Activated CD4-positive, alpha-beta T cell treated with anti-CD3 and anti-CD28 coated beads, Interleukin-2, amount 50 U/mL, for 48 hours (primary cell): ENCODE data around the gene CCL28.
"Not testable (repeated sequence)": the region's sequence is repeated elsewhere in the genome, so short reads cannot be mapped to it uniquely, and the experiment has no call there.

Experiments used
- DNase-seq, 2 experiments: peaks; one replicate each; pipeline ENCODE4 v3.0.0-alpha.2; 2020

Gene CCL28

DNA sequence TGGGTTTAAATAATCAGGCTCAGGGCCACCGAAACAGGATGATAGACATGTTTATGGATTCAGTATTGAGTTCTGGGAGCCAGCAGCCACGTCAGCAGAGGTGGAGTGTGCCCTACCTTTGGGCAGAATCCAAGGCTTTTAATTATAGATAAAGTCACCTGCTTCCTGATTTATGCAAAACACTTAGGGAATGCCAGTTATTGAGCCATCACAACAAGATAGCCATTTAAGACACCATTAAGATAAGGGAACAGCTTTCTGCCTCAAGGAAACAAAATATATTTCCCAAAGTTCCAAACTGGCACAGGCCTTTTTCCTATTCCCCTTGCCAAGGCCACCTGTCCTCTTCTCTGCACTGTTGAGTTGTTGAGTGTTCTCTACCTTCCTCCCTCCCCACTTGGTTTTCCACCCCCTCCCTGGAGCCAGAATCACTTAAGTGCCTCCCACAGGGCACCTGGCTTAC lies 2.4 kb downstream of the CCL28 start:
- no peak for DNase-seq

DNA sequence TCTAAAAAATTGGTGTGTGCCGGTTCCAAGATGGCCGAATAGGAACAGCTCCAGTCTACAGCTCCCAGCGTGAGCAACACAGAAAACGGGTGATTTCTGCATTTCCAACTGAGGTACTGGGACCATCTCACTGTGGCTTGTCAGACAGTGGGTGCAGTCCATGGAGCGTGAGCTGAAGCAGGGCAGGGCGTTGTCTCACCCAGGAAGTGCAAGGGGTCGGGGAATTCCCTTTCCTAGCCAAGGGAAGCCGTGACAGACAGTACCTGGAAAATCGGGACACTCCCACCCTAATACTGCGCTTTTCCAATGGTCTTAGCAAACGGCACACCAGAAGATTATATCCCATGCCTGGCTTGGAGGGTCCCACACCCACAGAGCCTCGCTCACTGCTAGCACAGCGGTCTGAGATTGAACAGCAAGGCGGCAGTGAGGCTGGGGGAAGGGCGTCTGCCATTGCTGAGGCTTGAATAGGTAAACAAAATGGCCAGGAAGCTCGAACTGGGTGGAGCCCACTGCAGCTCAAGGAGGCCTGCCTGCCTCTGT lies 9.6 kb downstream of the CCL28 start:
- DNase-seq = not testable (repeated sequence)

DNA sequence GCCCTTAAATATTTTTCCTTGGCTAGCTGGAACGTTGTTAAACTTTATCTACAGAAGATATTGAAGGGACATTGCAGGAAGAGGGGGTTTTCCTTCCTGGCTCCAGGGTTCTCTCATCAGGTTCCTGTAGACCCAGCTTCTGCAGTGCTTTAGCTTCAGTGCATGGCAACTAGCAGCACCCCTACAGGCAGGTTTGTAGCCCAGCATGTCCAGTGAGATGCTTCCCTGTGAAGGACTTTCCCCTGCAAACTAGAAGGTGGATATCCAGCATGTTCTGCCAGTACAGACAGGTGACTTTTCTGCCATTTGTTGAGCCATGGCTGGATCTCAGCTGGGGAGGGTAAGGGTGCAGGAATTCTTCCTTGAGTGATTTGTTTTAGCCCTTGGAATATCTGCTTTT lies 10.4 kb downstream of the CCL28 start:
- no peak for DNase-seq

DNA sequence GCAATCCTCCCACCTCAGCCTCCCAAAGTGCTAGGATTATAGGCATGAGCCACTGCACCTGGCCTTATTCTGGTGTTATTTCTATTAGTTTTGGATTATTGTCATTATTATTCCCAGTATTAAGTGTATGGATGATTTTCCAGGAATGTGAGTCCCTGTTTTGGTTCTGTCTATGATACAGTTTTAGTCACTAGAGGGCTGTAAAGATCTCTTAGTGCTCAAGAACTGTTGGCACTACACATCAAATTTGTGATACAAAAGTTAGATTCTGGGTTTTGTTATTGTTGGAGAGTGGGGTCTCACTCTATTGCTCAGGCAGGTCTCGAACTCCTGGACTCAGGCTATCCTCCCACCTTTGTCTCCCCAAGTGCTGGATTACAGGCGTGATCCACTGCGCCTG lies 12.1 kb downstream of the CCL28 start:
- no peak for DNase-seq

DNA sequence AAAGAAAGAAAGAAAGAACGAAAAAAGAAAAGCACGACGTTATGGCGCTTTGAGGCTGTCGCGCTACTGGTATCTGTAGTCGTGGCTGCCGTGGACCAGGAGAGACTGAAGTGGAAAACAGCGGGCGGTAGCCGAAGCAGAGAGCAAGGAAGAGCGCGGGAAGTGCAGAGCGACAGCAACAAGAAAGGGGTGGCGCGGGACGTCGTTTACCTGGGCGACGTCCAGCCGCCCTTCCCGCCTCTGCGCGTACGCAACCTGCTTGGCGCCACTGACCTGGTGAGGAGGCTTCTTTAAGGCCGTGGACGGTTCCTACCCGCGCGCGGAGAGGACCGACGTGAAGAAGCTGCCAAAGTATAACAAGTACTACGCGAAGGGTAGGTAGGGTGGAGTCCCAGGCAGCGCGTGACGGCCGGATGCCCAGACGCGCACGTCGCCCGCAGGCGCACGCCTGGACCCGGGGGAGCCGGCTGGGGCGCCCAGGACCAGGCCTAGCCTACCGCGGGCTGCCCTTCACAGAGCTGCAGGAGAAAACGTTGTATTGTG lies 15.4 kb downstream of the CCL28 start:
- DNase-seq = peak; percentile 69 to 75

DNA sequence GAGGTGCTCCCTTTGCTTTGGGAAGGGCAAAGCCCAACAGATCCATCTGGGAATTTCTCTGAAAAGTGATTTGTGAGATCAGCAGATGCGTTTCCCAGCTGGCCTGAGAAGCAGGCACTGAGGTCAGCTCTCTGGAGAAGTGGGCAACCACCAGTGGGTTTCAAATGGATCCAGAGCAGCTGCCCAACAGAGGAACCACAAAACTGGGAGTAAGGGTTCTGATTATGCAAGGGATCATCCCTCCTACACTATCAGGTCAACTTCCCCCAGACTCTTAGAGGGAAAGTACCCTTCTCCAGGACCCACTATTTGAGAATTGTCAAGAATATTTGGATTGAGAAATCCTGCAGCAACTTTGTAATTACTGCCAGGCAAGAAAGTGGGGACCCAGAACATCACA lies 21.7 kb downstream of the CCL28 start:
- no peak for DNase-seq

DNA sequence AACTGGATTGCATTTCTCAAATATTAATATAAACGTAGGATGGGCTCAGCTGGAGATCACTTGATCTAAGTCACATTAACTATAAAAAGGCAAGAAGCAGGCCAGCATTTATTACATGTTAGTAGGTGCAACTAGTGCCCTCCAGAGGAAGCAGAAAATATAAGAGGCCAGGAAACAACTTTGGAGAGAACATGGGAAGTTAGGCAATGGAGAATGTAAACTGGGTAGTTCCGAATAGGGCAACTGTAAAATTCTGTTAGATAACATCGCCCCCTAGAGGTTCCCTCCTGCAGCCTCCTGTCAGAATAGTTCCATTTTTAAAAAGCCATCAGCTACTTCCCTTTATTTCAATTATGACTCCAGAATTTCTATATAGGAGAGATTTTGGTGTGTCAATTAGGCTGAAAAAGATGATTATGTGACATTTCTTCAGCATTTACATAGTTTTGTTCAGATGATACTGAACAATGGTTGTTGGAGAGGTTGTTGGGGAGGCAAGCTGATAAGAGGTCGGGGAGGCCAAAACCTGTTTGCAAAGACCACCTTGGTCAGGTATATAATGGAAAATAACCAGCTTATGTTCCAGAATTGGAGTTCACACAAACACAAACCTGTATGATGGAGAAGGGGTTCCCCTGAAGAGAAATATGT lies 22.4 kb downstream of the CCL28 start:
- peak; percentile 51 to 60 for DNase-seq

DNA sequence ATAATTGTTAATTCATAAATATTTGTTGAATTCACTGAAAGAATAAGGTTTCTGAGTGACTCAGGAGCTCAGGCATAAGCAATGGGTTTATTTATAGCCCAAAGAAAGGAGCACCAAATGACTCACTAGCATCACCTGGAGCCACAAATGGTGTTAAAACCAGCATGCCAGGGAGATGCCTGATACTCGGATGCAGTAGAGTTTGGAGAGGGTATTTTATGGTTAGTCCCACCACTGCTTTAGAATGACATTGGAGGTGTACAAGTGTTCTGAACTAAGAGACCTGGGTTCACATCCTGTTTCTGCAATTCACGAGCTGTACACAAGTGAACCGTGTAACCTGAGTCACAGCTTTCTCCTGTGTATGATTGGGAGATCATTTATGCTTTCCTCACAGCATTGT lies 25.2 kb downstream of the CCL28 start:
- no peak for DNase-seq

DNA sequence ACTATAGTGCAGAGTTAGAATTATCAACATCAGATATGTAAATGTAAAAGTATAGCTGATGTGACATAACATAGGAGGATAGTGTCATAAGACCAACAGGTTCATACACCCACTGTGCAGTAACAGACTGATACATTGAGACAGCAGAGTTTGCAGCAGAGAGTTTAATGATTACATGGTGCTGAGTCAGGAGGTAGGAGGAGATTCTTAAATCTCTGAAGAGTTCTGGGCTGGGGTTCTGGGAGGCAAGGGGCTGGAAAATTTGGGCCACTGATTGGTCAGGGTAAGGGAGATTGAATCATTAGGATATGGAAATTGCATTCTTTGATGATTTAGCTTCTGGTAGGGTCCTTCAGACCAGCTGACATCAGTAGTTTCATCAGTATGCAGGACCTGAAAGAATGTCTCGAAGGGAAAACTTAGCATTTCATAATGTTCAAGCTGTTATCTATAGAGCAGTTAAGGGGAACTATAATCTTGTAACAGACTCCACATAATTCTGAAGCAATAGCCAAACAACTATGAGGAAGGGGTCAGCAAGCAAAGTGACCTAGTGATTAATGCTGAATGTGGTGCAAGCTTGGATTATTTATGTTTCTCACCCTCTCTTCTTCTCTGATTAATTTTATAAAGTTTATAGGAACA lies 35.6 kb downstream of the CCL28 start:
- no peak for DNase-seq

DNA sequence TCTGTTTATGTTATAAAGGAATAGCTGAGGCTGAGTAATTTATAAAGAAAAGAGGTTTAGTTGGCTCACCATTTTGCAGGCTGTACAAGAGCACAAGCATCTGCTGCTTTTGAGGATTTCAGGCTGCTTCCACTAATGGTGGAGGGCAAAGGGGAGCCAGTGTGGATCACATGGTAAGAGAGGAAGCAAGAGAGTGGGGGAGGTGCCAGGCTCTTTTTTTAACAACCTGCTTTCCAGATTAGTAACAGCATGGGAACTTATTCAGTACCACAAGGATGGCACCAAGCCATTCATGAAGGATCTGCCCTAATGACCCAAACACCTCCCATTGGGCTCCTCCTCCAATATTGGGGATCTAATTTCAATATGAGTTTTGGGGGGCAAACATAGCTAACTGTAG lies 40.4 kb downstream of the CCL28 start:
- DNase-seq = no peak

DNA sequence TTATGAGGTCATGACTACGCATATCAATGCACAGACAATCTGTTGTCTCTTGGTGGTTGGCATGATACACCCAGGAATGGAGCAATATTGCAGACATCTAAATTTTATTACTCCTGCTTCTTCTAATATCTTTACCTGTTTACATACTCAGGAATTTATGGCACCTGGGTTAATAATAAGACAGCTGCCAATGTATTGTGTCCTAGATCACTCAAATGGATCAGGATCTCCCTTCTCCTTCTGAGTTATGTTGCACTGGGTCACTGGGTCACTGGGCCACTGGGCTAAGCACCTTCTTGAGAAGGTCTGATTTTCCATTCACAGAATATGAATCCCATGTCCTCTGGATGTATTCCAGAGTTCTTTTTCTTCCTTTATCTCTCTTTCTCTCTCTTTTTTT lies 41.8 kb downstream of the CCL28 start:
- no peak for DNase-seq

DNA sequence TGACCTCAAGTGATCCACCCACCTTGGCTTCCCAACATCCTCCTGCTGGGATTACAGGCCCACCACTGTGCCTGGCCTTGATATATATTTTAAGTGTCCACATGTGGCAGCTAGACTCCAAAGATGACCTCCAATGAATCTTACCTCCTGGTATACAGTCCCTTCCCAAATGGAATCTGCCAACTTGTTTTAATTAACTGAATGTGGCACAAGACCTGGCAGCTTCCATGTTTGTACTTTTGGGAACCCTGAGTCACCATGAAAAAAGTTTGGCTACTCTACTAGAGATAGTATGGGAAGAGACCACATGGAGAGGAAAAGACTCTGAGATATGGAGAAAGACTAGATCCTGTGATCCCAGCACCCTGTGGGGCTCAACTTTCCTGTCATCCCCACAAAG lies 42.5 kb downstream of the CCL28 start:
- DNase-seq = no peak

DNA sequence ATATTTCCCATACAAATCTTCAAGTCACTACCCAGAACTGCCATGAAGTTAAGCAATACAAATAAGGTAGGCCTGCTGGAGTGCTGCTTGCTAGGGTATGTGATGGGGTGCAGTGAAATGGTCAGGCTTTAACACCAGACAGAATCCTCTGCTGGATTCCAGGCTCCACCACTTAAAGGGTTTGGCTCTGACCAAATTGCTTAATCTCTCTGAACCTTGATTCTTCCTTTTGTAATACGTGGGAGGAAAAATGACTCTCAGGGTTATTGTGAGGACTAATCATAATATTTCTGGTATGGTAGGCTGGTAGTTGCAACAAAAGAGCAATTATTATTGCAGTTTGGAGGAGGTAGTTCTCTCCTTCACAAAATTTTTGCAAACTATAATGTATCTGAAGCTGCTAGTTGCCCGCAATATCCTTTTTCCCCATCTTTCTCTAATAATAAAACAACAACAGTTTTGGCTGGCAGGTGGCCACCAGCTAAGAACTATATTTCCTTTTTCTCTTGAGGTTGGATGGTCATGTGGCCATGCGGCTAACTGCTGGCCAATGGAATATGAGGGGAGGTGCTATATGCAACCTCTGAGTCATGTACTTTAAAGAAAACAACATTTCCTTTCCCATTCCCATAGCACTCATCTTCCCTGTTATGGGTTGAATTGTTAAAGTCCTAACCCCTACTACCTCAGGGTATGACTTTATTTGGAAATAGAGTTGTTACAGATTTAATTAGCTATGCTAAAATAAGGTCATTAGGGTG lies 44.1 kb downstream of the CCL28 start:
- DNase-seq = no peak

DNA sequence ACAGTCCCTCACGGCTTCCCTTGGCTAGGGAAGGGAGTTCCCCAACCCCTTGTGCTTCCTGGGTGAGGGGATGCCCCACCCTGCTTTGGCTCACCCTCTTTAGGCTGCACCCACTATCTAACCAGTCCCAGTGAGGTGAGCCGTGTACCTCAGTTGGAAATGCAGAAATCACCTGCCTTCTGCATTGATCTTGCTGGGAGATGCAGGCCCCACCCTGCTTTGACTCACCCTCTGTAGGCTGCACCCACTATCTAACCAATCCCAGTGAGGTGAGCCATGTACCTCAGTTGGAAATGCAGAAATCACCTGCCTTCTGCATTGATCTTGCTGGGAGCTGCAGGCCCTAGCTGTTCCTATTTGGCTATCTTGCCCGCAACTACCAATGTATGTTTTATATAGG lies 44.7 kb downstream of the CCL28 start:
- DNase-seq = no peak

DNA sequence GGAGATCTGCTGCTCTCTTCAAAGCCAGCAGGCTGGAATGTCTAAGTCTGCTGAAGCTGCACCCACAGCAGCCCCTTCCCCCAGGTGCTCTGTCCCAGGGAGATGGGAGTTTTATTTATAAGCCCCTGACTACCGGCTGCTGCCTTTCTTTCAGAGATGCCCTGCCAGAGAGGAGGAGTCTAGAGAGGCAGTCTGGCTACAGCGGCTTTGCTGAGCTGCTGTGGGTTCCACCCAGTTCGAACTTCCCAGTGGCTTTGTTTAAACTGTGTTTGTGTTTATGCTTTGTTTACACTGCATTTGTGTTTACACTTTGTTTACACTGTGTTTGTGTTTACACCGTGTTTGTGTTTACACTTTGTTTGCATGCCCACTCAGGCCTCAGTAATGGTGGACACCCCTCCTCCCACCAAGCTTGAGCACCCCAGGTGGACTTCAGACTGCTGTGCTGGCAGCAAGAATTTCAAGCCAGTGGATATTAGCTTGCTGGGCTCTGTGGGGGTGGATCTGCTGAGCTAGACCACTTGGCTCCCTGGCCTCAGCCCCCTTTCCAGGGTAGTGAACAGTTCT lies 45.4 kb downstream of the CCL28 start:
- not testable (repeated sequence) for DNase-seq

DNA sequence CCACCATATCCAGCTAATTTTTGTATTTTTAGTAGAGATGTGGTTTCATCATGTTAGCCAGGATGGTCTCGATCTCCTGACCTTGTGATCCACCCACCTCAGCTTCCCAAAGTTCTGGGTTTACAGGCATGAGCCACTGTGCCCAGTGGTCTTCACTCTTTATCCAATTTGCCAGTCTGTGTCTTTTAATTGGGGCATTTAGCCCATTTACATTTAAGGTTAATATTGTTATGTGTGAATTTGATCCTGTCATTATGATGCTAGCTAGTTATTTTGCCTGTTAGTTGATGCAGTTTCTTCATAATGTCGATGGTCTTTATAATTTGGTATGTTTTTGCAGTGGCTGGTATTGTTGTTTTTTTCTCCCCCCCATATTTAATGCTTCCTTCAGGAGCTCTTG lies 47.0 kb downstream of the CCL28 start:
- DNase-seq = not testable (repeated sequence)

DNA sequence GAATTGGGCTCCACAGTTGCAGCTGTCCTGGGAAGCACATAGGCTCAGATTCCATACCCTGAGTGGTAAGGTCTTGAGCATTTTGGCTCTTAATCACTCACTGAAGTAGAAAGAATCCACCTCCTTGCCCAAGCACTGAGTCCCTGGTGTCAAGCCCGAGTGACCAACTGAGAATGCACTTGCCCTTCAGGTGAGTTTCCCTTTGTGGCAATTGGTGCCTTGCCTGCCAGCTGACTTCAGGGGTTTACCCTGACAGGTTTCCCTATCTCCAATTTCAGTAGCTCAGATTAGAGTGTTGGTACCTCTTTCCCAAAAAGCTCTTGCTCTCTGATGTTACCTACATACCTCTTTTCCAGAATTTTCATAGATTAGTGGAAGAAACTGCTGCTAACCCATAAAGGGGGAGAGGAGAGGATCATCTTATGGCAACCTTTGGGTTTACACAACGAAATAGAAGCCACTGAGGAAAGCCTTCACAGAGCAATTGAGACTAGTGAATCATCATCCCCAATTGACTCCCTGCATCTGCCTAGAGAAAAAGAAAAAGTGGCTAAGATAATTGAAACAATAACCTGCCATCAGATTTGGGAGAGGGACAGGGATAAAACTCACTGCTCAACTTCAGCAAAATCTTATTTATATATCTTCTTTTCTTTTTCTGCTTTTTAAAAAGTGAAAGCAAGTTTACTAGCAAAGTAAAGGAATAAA lies 48.6 kb downstream of the CCL28 start:
- no peak for DNase-seq

DNA sequence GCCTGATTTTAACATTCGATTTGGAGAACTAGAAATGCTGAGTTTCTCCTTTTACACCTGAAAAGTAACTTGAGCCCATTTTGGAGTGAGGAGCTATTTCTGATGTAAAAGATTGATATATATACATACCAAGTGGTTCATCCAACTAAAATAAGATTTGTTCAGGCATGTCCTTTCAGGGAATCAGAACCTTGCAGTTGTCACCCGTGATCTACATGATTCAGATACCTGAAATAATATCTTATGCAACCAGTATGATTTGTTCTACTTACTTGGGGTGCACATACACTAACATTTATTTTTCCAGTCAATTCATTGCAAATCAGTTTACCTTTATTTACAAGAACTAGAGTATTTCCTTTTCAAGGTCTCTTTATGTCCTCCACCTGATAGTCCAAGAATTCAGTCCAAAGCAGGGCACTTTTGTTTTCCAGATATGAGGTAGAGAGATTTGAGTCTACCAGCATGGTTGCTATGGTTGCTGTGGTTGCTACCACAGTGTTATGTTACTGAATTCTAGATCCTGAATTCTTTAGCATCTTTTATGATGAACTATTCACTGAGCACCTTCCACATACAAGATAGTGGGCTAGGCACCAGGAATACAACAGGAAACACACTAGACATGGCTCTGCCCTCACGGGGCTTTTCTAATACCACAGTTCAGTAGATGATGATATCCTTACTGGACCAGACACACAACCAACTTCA lies 49.3 kb downstream of the CCL28 start:
- DNase-seq = no peak

DNA sequence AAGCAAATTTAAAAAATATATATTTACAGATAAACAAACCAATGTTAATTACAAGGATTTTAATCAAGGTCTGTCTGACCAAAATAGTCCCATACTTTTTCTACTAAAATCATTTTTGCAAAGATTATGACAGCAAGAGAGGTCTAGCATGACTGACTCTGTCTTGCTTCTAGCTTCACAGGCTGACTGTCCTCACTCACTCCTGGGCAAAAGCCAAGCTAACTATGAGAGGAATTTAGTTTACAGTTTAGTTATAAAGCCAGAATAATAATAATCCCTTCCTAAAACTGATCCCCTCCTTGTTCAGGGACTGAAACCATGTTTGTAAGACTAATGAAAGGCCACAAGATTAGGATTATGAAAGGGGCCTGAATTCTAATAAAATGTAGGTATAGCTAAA lies 53.5 kb downstream of the CCL28 start:
- DNase-seq = no peak

DNA sequence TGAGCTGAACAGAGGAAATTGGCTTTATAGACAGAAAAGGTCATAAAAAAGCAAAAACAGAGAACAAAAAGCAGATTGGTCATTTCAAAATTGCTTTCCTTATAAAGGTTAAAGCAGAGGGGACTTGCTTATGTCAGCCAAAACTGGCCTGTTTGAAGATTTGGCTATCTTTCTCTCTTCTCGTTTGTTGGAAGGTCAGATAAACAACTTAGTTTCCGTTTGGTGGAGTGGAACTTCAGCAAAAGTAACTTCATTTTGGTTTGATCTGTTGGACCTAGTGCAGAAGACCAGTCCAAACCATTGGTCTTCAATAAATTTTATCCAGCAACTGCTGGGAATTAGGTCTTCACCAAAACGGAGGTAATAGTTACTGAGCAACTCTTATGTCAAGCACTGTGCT lies 53.9 kb downstream of the CCL28 start:
- no peak for DNase-seq

DNA sequence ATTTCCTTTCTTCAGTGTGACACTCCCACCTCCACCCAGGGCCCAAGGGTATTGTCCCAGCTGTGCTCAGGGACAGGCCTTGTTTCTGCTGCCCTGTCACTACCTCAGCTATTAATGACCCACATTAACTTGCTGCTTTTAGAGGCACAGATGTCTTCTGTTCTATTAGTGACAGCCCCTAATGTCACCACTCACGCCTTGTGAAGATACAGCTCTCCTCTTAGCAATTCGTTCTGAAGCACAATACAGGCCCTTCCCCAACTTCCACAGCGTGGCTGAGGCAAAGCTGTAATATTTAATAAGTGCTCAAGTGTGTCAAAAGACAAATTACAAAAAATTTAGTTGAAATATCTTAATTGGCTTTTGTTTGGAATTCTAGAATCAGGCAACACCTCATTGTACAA lies 54.3 kb downstream of the CCL28 start:
- DNase-seq = no peak

DNA sequence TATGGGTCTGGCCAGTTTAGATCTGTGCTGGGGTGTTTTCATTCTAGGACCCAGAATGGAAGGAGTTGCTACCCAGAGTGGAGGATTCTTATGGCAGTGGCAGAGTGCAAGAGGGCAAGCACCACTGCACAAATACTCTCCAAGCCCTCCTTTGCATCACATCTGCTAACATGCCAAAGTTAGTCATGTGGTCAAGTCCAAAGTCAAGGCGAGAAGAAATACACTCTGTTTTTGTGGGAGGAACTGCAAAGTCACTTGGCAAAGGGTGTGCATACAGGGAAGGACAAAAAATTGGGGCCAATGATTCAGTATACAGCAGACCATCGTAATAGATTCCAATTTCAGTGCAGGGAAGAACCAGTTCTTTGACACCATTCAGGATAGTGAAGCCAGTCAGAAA lies 55.1 kb downstream of the CCL28 start:
- no peak for DNase-seq
